ENCODE measurements around the gene AGBL1. TPM values are rescaled to one million over a fixed set of nuclear protein-coding genes. Genes with fewer than 3 reads are reported as not detected.

AGBL1 gene
- total RNA-seq, 4 donors from 2014 or later = 0.40 TPM; not detected in 3

- Histone ChIP-seq H3K4me3 (no peak overlapping the region), H3K36me3 (no peaks in the 10 kb centered on the region), H3K27me3 (no peaks in the 10 kb centered on the region), H3K4me1 (no peaks in the 10 kb centered on the region), H3K27ac (no peak overlapping the region), H3K9me3 (peaks cover 0 to 8% (median 0%) of the 10 kb centered on the region in 4 donors)
- TF ChIP-seq POLR2A (IDR thresholded peaks at IDR 0.05) = no peak
- DNase-seq = no peak
Observed at GRCh38 chr15:86221119-86221518, 141.4 kb downstream of the AGBL1 start.

GRCh38 chr15:86229306-86229705 lies 149.6 kb downstream of the AGBL1 start:
- H3K36me3 ChIP-seq = no peaks in the 10 kb centered on the region
- H3K4me1 ChIP-seq = no peaks in the 10 kb centered on the region
- no peak for DNase-seq
- no peak overlapping the region for H3K27ac ChIP-seq
- TF ChIP-seq POLR2A (IDR thresholded peaks at IDR 0.05) = no peak
- TF ChIP-seq, protein P1, sequence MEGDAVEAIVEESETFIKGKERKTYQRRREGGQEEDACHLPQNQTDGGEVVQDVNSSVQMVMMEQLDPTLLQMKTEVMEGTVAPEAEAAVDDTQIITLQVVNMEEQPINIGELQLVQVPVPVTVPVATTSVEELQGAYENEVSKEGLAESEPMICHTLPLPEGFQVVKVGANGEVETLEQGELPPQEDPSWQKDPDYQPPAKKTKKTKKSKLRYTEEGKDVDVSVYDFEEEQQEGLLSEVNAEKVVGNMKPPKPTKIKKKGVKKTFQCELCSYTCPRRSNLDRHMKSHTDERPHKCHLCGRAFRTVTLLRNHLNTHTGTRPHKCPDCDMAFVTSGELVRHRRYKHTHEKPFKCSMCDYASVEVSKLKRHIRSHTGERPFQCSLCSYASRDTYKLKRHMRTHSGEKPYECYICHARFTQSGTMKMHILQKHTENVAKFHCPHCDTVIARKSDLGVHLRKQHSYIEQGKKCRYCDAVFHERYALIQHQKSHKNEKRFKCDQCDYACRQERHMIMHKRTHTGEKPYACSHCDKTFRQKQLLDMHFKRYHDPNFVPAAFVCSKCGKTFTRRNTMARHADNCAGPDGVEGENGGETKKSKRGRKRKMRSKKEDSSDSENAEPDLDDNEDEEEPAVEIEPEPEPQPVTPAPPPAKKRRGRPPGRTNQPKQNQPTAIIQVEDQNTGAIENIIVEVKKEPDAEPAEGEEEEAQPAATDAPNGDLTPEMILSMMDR (IDR thresholded peaks at IDR 0.05) = no peak
- H3K9me3 ChIP-seq = no peaks in the 10 kb centered on the region
- no peak overlapping the region for H3K4me3 ChIP-seq
- H3K27me3 ChIP-seq = no peaks in the 10 kb centered on the region

- Histone ChIP-seq H3K4me1 (no peaks in the 10 kb centered on the region), H3K27ac (no peak overlapping the region), H3K27me3 (no peaks in the 10 kb centered on the region), H3K4me3 (no peak overlapping the region), H3K36me3 (no peaks in the 10 kb centered on the region), H3K9me3 (no peaks in the 10 kb centered on the region)
- no peak for TF ChIP-seq POLR2A (IDR thresholded peaks at IDR 0.05)
- TF ChIP-seq, protein P1 (IDR thresholded peaks at IDR 0.05) = no peak
- DNase-seq = no peak
Observed at GRCh38 chr15:86229936-86230335, 150.3 kb downstream of the AGBL1 start.

DNA sequence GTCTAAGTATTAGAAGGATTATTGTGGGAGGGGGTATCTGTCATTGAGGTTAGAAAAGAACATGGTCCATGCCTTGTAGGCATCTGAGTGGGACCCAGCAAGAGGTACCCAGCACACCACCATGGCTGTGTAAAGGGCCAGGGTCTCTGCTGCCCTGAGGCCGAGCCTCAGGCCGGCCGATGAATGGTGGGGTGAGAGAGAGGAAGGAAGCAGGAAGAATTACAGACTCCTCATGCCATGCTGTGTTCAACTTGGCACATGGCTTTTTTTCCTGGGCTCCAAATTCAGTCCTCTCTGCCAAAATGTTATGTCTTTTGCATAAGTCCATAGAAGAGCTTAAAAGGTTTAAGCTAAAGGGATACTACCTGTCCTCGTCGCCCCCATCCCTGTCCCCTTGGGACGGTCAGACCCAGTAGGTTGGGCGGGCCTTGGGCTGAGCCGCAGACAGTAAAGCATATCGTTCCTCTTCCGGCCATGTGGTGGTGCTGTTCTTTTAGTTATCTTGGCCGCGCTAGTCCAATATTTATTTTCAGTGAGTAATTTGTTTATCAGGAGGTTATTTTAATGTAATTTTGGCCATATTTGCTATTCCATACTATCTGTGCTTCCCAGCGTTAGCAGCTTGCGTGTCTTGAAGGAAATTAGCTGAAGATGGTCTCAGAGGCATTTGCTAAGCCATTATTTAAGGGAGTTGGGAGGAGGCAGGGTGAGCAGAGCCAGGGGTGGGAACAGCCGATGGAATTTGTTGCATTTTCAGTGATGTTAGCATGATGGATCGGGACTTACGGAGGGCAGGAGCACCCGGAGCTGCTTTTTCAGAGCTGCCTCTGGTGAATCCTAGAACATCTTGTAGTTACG lies 152.4 kb downstream of the AGBL1 start:
- Histone ChIP-seq H3K36me3 (no peaks in the 10 kb centered on the region), H3K4me3 (no peak overlapping the region), H3K27me3 (no peaks in the 10 kb centered on the region), H3K4me1 (no peaks in the 10 kb centered on the region), H3K27ac (no peak overlapping the region), H3K9me3 (no peaks in the 10 kb centered on the region)
- no peak for TF ChIP-seq POLR2A (IDR thresholded peaks at IDR 0.05)
- TF ChIP-seq, protein P1 (IDR thresholded peaks at IDR 0.05) = peak in 4 of 6 experiments; percentile 44 to 57 (median 51)
- DNase-seq = peak in 1 of 3 donors; percentile 47

- Histone ChIP-seq H3K4me1 (no peaks in the 10 kb centered on the region), H3K27me3 (no peaks in the 10 kb centered on the region), H3K36me3 (no peaks in the 10 kb centered on the region), H3K27ac (no peak overlapping the region), H3K4me3 (no peak overlapping the region), H3K9me3 (no peaks in the 10 kb centered on the region)
- TF ChIP-seq POLR2A (IDR thresholded peaks at IDR 0.05) = no peak
- TF ChIP-seq, protein P1 (IDR thresholded peaks at IDR 0.05) = no peak
- no peak for DNase-seq
Observed at GRCh38 chr15:86235667-86236066, 156.0 kb downstream of the AGBL1 start.

GRCh38 chr15:86236356-86237110 lies 156.9 kb downstream of the AGBL1 start:
- no peak overlapping the region for H3K27ac ChIP-seq
- H3K27me3 ChIP-seq = no peaks in the 10 kb centered on the region
- H3K4me1 ChIP-seq = no peaks in the 10 kb centered on the region
- H3K4me3 ChIP-seq = no peak overlapping the region
- TF ChIP-seq, protein P1 (IDR thresholded peaks at IDR 0.05) = no peak
- no peak for TF ChIP-seq POLR2A (IDR thresholded peaks at IDR 0.05)
- no peak for DNase-seq
- H3K9me3 ChIP-seq = no peaks in the 10 kb centered on the region
- H3K36me3 ChIP-seq = no peaks in the 10 kb centered on the region

Measured in Peyer's patch (tissue), 4 donors.